Lower lobe of right lung (tissue), 2 donors: ENCODE results near the gene EQTN. TPM values are rescaled to one million over a fixed set of nuclear protein-coding genes. Genes with fewer than 3 reads are reported as not detected.
A peak's percentile ranks its signal among the peaks of the same experiment; 100 is the strongest.

Experiments
- ATAC-seq, 2 donors: fragments of 200-7000 bp; cut with Tn5 transposase; one replicate each; pipeline ENCODE4 v1.9.1; 2020 to 2022; ENCODE audit warnings: mild to moderate bottlenecking in 2 of 2, moderate library complexity in 2 of 2
- DNase-seq: peaks from one replicate; pipeline ENCODE4 v3.0.0-alpha.2; 2020
- H3K27ac ChIP-seq: fragments of 200-600 bp; one replicate; pipeline ENCODE4 v1.8.0; 2022
- H3K27me3 ChIP-seq: fragments of 200-600 bp; one replicate; pipeline ENCODE4 v1.8.0; 2022; ENCODE audit warnings: low read depth
- H3K36me3 ChIP-seq: fragments of 200-600 bp; one replicate; pipeline ENCODE4 v1.8.0; 2022; ENCODE audit warnings: mild to moderate bottlenecking
- H3K4me1 ChIP-seq: fragments of 200-600 bp; one replicate; pipeline ENCODE4 v1.8.0; 2022
- H3K4me3 ChIP-seq: fragments of 200-600 bp; one replicate; pipeline ENCODE4 v1.8.0; 2022; ENCODE audit warnings: mild to moderate bottlenecking
- H3K9me3 ChIP-seq: fragments of 200-600 bp; one replicate; pipeline ENCODE4 v1.8.0; 2022
- CTCF ChIP-seq: fragments of 200-600 bp; IDR thresholded peaks from one replicate; pipeline ENCODE4 v1.8.0; 2022; ENCODE audit warnings: antibody characterized with exemption, mild to moderate bottlenecking
- intact Hi-C: fragments of 100-400 bp; cut with DNase I; formaldehyde crosslinking; loops from one replicate; pipeline ENCODE4 v1.11.0; 2022
- total RNA-seq: library from RNA; stranded (reverse); fragmentation: NEBNext Ultra II Directional; extraction: Animal tissue kit (Norgen Biotek cat#: 25700); gene quantifications from one replicate; pipeline ENCODE4 v1.2.1, GENCODE V29; 2021
- donor health status: DM: no; HTN: yes; CAD: no; lungs with severe emphysema.

EQTN gene
- total RNA-seq, 1 donor from 2014 or later: not detected

GRCh38 chr9:27273186-27273585 is 23.8 kb downstream of the EQTN start:
- ATAC-seq (no peak), DNase-seq (no peak)
- intact Hi-C loops: no loop called here
- Histone ChIP-seq H3K27ac (no peak overlapping the region), H3K9me3 (no peaks in the 10 kb centered on the region), H3K4me3 (no peak overlapping the region), H3K36me3 (no peaks in the 10 kb centered on the region), H3K4me1 (no peaks in the 10 kb centered on the region), H3K27me3 (no peaks in the 10 kb centered on the region)
- no peak for TF ChIP-seq CTCF

- no peak overlapping the region for H3K4me3 ChIP-seq
- no peak for TF ChIP-seq CTCF
- H3K27ac ChIP-seq: no peak overlapping the region
- DNase-seq (no peak), ATAC-seq (no peak)
- H3K4me1 ChIP-seq: no peaks in the 10 kb centered on the region
- no peaks in the 10 kb centered on the region for H3K27me3 ChIP-seq
- H3K9me3 ChIP-seq: no peaks in the 10 kb centered on the region
- intact Hi-C loops: no loop called here
- no peaks in the 10 kb centered on the region for H3K36me3 ChIP-seq
These were observed 24.8 kb downstream of the EQTN start for GRCh38 chr9:27272103-27272502.

GRCh38 chr9:27261517-27262211 is 35.3 kb downstream of the EQTN start:
- TF ChIP-seq CTCF: no peak
- Histone ChIP-seq H3K9me3 (no peaks in the 10 kb centered on the region), H3K4me1 (peaks cover 9% of the 10 kb centered on the region), H3K36me3 (no peaks in the 10 kb centered on the region), H3K27me3 (no peaks in the 10 kb centered on the region), H3K4me3 (no peak overlapping the region), H3K27ac (no peak overlapping the region)
- ATAC-seq (peak; percentile 73 to 82), DNase-seq (no peak)
- intact Hi-C loops: no loop called here

GRCh38 chr9:27260789-27261516 is 36.0 kb downstream of the EQTN start:
- no peak for TF ChIP-seq CTCF
- intact Hi-C loops: no loop called here
- Histone ChIP-seq H3K4me3 (no peak overlapping the region), H3K36me3 (no peaks in the 10 kb centered on the region), H3K27me3 (no peaks in the 10 kb centered on the region), H3K27ac (no peak overlapping the region), H3K9me3 (no peaks in the 10 kb centered on the region), H3K4me1 (peaks cover 9% of the 10 kb centered on the region)
- no peak for ATAC-seq
- no peak for DNase-seq

DNA sequence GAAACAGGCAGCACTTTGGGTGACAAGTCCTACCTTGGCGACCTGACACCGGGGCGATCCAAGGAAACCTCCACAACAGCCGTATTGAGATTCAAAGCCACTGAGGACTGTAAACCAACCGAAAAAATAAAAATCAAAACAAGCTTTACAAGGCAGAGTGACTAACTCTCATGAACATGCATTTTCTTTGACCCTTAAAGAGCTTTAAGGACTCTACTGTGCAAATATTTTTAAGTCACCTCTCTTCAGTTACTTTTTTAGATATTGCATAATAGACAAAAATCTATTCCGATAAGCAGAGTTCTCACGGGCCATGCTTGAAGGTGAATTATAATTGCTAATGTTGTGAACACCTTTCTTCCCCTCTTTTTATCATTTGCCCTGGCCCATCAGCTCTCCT is 38.3 kb downstream of the EQTN start:
- H3K4me1 ChIP-seq: peaks cover 9% of the 10 kb centered on the region
- H3K4me3 ChIP-seq: no peak overlapping the region
- no peaks in the 10 kb centered on the region for H3K27me3 ChIP-seq
- H3K27ac ChIP-seq: no peak overlapping the region
- DNase-seq: no peak
- intact Hi-C loops: no loop called here
- peak; percentile 62 to 91 for ATAC-seq
- TF ChIP-seq CTCF: no peak
- H3K36me3 ChIP-seq: no peaks in the 10 kb centered on the region
- H3K9me3 ChIP-seq: no peaks in the 10 kb centered on the region
